Measurements from ENCODE around the gene SLIT3.

DNA sequence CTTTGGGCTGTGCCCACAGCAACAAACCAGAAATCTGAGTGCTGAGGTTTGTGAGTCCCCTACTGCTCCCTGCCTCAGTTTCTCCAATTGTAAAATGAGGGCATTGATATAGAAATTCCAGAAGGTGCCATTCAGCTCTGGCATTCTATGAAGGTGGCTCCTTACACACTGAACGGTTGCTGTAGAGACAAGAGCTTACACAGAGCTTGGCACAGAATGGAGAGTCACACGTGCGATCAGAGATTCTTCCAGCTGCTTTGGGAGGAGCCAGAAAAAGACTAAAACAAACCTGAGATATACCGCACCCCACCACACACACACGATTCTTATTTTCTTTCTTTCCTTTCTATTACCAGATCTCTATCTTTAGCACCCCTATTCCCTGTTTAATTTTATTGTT, 122.7 kb downstream of the SLIT3 start:
- TF ChIP-seq, protein P1, sequence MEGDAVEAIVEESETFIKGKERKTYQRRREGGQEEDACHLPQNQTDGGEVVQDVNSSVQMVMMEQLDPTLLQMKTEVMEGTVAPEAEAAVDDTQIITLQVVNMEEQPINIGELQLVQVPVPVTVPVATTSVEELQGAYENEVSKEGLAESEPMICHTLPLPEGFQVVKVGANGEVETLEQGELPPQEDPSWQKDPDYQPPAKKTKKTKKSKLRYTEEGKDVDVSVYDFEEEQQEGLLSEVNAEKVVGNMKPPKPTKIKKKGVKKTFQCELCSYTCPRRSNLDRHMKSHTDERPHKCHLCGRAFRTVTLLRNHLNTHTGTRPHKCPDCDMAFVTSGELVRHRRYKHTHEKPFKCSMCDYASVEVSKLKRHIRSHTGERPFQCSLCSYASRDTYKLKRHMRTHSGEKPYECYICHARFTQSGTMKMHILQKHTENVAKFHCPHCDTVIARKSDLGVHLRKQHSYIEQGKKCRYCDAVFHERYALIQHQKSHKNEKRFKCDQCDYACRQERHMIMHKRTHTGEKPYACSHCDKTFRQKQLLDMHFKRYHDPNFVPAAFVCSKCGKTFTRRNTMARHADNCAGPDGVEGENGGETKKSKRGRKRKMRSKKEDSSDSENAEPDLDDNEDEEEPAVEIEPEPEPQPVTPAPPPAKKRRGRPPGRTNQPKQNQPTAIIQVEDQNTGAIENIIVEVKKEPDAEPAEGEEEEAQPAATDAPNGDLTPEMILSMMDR (conservative IDR thresholded peaks at IDR 0.05): no peak
- TF ChIP-seq EZH2 (IDR thresholded peaks at IDR 0.05; ENCODE audit: low read depth): no peak

All from PC-9 (cell line).